ENCODE measurements around the gene AGRN.
"Not testable (repeated sequence)": the region's sequence is repeated elsewhere in the genome, so short reads cannot be mapped to it uniquely, and the experiment has no call there.

AGRN gene

GRCh38 chr1:1013105-1013921 is 6.6 kb upstream of the AGRN start, which contains the start of gene ISG15:
TSS of gene ISG15 (plus strand) at chr1:1013497. CDS start at chr1:1013574, 77 bp downstream.
- WGBS, 2 experiments = 9% methylated on average over 30 of the region's 30 CpGs
- Histone ChIP-seq H3K9me3 (ENCODE audit: control insufficient read depth, low read length) (no peaks in the 10 kb centered on the region), H3K27me3 (ENCODE audit: control insufficient read depth, insufficient read depth, low read length, poor library complexity, severe bottlenecking) (no peaks in the 10 kb centered on the region), H3K4me1 (ENCODE audit: control insufficient read depth, insufficient read depth, low read length) (peaks cover 23% of the 10 kb centered on the region), H3K36me3 (ENCODE audit: control insufficient read depth, insufficient read depth, low read length) (no peaks in the 10 kb centered on the region), H3K4me3 (ENCODE audit: insufficient read depth, low read depth, low read length) (peak within 1 kb of the TSS; percentile 61), H3K27ac (ENCODE audit: insufficient read depth, low read depth, low read length, poor library complexity, severe bottlenecking) (peak within 1 kb of the TSS; percentile 62)

DNA sequence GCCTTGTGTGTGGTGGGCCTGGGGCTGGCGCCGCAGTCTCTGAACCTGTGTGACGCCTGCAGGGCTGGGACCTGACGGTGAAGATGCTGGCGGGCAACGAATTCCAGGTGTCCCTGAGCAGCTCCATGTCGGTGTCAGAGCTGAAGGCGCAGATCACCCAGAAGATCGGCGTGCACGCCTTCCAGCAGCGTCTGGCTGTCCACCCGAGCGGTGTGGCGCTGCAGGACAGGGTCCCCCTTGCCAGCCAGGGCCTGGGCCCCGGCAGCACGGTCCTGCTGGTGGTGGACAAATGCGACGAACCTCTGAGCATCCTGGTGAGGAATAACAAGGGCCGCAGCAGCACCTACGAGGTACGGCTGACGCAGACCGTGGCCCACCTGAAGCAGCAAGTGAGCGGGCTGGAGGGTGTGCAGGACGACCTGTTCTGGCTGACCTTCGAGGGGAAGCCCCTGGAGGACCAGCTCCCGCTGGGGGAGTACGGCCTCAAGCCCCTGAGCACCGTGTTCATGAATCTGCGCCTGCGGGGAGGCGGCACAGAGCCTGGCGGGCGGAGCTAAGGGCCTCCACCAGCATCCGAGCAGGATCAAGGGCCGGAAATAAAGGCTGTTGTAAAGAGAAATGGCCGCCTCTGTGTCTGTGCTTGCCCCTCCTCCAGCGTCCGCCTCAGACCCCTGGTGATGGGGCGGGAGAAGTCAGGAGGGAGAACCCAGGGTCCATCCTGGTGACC is 5.8 kb upstream of the AGRN start:
- no peaks in the 10 kb centered on the region for H3K27me3 ChIP-seq (ENCODE audit: control insufficient read depth, insufficient read depth, low read length, poor library complexity, severe bottlenecking)
- 55 to 57% methylated on average over 41 of the region's 41 CpGs for WGBS, 2 experiments
- no peaks in the 10 kb centered on the region for H3K9me3 ChIP-seq (ENCODE audit: control insufficient read depth, low read length)
- peak overlapping the region; percentile 61 for H3K4me3 ChIP-seq (ENCODE audit: insufficient read depth, low read depth, low read length)
- H3K27ac ChIP-seq (ENCODE audit: insufficient read depth, low read depth, low read length, poor library complexity, severe bottlenecking) = no peak overlapping the region
- peaks cover 23% of the 10 kb centered on the region for H3K4me1 ChIP-seq (ENCODE audit: control insufficient read depth, insufficient read depth, low read length)
- H3K36me3 ChIP-seq (ENCODE audit: control insufficient read depth, insufficient read depth, low read length) = no peaks in the 10 kb centered on the region

DNA sequence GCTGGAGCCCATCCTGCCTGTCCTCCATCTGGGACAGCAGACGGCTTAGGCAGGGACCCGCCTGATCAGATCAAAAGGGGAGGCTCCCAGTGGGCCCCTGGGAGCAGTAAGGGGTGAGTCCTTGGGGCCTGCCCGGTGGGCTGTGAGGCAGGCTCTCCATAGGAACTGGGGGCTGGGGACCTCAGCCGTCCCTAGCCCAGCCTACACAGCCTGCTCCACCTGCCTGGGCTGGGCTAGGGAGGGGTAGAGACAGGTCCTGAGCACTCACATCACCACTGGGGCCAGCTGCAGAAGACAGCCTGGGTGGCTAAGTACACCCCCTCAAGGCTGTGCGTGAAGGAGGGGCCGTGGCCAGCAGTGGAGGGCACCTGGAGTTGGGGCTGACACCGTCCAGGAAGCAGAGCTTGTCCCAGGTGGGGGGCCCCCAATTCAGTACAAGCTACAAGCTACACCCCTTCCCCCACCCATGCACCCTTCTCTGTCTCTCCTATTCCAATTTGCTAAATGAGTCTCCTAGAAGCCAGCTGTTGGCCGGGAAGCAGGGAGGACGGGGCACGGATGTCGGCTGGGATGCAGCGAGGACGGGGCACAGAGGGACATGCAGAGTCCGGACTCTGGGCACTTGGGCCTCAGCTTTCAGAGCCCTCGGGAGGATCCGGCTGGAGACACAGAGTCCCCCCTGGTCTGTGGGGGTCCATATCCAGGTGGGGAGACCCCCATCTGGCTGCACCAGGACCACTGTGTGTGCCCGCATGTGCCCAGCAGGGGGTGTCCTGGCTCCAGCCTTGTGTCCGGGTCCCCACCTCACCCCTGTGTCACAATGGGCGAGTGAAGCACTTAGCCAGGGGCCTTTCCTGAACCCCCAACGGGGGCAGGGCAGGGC is 4.9 kb upstream of the AGRN start:
- Histone ChIP-seq H3K4me3 (ENCODE audit: insufficient read depth, low read depth, low read length) (peak overlapping the region; percentile 61), H3K36me3 (ENCODE audit: control insufficient read depth, insufficient read depth, low read length) (no peaks in the 10 kb centered on the region), H3K9me3 (ENCODE audit: control insufficient read depth, low read length) (no peaks in the 10 kb centered on the region), H3K27me3 (ENCODE audit: control insufficient read depth, insufficient read depth, low read length, poor library complexity, severe bottlenecking) (no peaks in the 10 kb centered on the region), H3K27ac (ENCODE audit: insufficient read depth, low read depth, low read length, poor library complexity, severe bottlenecking) (no peak overlapping the region), H3K4me1 (ENCODE audit: control insufficient read depth, insufficient read depth, low read length) (peaks cover 23% of the 10 kb centered on the region)
- WGBS, 2 experiments = 77% methylated on average over 20 of the region's 20 CpGs

- peaks cover 36% of the 10 kb centered on the region for H3K4me1 ChIP-seq (ENCODE audit: control insufficient read depth, insufficient read depth, low read length)
- H3K9me3 ChIP-seq (ENCODE audit: control insufficient read depth, low read length); H3K27ac ChIP-seq (ENCODE audit: insufficient read depth, low read depth, low read length, poor library complexity, severe bottlenecking); H3K36me3 ChIP-seq (ENCODE audit: control insufficient read depth, insufficient read depth, low read length); H3K4me3 ChIP-seq (ENCODE audit: insufficient read depth, low read depth, low read length); H3K27me3 ChIP-seq (ENCODE audit: control insufficient read depth, insufficient read depth, low read length, poor library complexity, severe bottlenecking): not testable (repeated sequence)
- 88% methylated on average over 17 of the region's 17 CpGs for WGBS, 2 experiments
Measured at GRCh38 chr1:1017397-1018320, 2.3 kb upstream of the AGRN start.

GRCh38 chr1:1018321-1018685 is 1.6 kb upstream of the AGRN start:
- H3K36me3 ChIP-seq (ENCODE audit: control insufficient read depth, insufficient read depth, low read length); H3K27ac ChIP-seq (ENCODE audit: insufficient read depth, low read depth, low read length, poor library complexity, severe bottlenecking); H3K9me3 ChIP-seq (ENCODE audit: control insufficient read depth, low read length); H3K4me3 ChIP-seq (ENCODE audit: insufficient read depth, low read depth, low read length); H3K27me3 ChIP-seq (ENCODE audit: control insufficient read depth, insufficient read depth, low read length, poor library complexity, severe bottlenecking): not testable (repeated sequence)
- WGBS, 2 experiments = 92 to 93% methylated on average over 26 of the region's 26 CpGs
- peaks cover 34% of the 10 kb centered on the region for H3K4me1 ChIP-seq (ENCODE audit: control insufficient read depth, insufficient read depth, low read length)

- Histone ChIP-seq H3K9me3 (ENCODE audit: control insufficient read depth, low read length) (no peaks in the 10 kb centered on the region), H3K4me1 (ENCODE audit: control insufficient read depth, insufficient read depth, low read length) (peaks cover 33% of the 10 kb centered on the region), H3K36me3 (ENCODE audit: control insufficient read depth, insufficient read depth, low read length) (no peaks in the 10 kb centered on the region), H3K4me3 (ENCODE audit: insufficient read depth, low read depth, low read length) (peak overlapping the region; percentile 34), H3K27me3 (ENCODE audit: control insufficient read depth, insufficient read depth, low read length, poor library complexity, severe bottlenecking) (no peaks in the 10 kb centered on the region), H3K27ac (ENCODE audit: insufficient read depth, low read depth, low read length, poor library complexity, severe bottlenecking) (peak overlapping the region; percentile 95)
- 6% methylated on average over 69 to 71 of the region's 91 CpGs for WGBS, 2 experiments
Measured at GRCh38 chr1:1019122-1019999, 559 bp upstream of the AGRN start.

DNA sequence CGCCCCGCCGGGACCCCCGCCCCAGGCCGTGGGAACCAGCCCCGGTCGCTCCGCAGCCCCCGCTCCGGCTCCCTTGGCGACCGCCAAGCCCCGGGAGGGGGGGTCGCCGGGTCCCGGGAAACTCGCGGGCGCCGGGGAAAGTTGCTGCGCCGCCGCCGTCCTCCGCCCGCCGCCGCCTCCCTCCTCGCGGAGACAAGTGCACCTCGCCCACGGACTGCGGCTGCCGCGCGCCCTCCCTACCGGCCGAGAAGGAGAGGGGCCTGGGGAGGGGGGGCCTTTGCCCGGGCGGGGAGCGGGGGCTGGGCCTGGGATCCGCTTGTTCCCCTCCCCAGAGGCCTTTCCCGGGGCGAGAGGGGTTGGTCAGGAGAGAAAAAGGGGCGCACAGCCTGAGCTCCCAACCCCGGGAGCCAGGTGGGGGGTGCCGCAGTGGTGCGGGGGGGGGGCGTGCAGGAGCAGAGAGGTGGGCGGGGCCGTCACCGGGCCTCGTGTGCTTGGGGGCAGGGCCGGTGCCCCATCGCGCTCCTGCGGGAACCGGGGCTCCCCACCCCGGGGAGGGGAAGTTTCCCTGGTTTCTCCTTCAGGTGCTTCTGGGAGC is 592 bp downstream of the AGRN start:
- Histone ChIP-seq H3K4me1 (ENCODE audit: control insufficient read depth, insufficient read depth, low read length) (peaks cover 33% of the 10 kb centered on the region), H3K27ac (ENCODE audit: insufficient read depth, low read depth, low read length, poor library complexity, severe bottlenecking) (no peak overlapping the region), H3K9me3 (ENCODE audit: control insufficient read depth, low read length) (no peaks in the 10 kb centered on the region), H3K36me3 (ENCODE audit: control insufficient read depth, insufficient read depth, low read length) (no peaks in the 10 kb centered on the region), H3K27me3 (ENCODE audit: control insufficient read depth, insufficient read depth, low read length, poor library complexity, severe bottlenecking) (no peaks in the 10 kb centered on the region), H3K4me3 (ENCODE audit: insufficient read depth, low read depth, low read length) (peak overlapping the region; percentile 71)
- 0 to 1% methylated on average over 59 of the region's 59 CpGs for WGBS, 2 experiments

DNA sequence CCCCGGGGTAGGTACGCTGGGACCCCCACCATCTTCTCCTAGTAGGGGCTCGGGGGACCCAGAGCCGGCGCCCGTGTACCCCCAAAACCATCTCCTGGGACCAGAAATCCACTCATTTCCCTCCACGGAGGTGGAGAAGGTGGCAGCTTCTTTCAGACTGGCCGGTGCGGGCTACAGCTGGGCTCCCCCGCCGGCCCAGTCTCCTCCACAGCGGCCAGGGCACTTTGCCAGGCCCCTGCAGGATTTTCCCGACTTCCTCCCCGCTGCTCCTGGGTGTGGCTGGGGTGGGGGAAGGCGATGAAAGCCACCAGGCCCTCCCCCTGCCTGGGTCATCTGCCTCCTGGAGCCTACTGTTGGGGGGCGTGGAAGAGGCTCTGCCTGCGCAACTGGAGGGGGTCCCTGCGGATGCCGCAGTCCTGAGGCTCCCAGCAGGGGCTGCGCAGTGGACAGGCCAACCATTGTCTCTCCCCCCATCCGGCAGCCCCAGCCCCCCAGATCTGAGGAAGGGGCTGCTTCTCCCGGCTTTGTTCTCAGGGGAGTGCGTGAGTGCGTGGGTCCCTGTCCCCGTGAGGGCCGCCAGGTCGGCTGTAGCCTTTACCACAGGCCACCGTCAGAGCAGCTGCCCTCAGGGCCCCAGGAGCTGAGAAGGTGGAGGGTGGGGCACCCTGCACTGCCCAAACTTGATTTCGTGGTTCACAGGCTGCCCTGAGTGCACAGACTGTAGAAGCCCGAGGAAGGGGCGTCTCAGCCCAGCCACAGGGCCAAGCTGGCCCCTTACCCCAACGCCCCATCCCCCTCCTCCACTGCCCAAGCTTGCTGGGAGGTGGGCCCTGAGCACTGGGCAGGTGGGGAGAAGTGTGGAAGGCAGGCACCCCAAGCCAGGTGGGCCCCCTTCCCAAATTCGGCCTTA is 1.3 kb downstream of the AGRN start:
- 18% methylated on average over 33 of the region's 33 CpGs for WGBS, 2 experiments
- Histone ChIP-seq H3K36me3 (ENCODE audit: control insufficient read depth, insufficient read depth, low read length) (no peaks in the 10 kb centered on the region), H3K4me3 (ENCODE audit: insufficient read depth, low read depth, low read length) (peak overlapping the region; percentile 71), H3K9me3 (ENCODE audit: control insufficient read depth, low read length) (no peaks in the 10 kb centered on the region), H3K27me3 (ENCODE audit: control insufficient read depth, insufficient read depth, low read length, poor library complexity, severe bottlenecking) (no peaks in the 10 kb centered on the region), H3K27ac (ENCODE audit: insufficient read depth, low read depth, low read length, poor library complexity, severe bottlenecking) (no peak overlapping the region), H3K4me1 (ENCODE audit: control insufficient read depth, insufficient read depth, low read length) (peaks cover 40% of the 10 kb centered on the region)
